NCI-H748 treated with DMSO at 0.1 percent for 48 hours (cell line): ENCODE measurements around the gene FBXO31.

ENCODE experiments used
- DNase-seq: peaks from one replicate; lab custom pipeline; 2025; lab: John Stamatoyannopoulos, UW

The FBXO31 gene

GRCh38 chr16:87278191-87279093 lies 105.1 kb downstream of the FBXO31 start:
- peak; percentile 1 for DNase-seq
